Endothelial cell of umbilical vein (primary cell): Measurements from ENCODE around the gene FMNL3. TPM values are rescaled to one million over a fixed set of nuclear protein-coding genes. Genes with fewer than 3 reads are reported as not detected.

Experiments used
- BruUV-seq: library from RNA; stranded (reverse); fragments of 400-500 nt; replicated peaks from 2 replicates; lab custom pipeline; 2021; lab: Mats Ljungman, UMichigan
- CTCF ChIA-PET: fragments of 300-600, 350-600 bp; sonication (Branson Sonifier 250); formaldehyde crosslinking; loops from one replicate; lab custom pipeline; 2021; ENCODE audit warnings: antibody characterized with exemption, inconsistent platforms; lab: Charles Lee
- POLR2A ChIA-PET: fragments of 300-600, 350-600 bp; sonication (Branson Sonifier 250); formaldehyde crosslinking; loops from one replicate; lab custom pipeline; 2021; ENCODE audit warnings: antibody characterized with exemption, inconsistent platforms; lab: Charles Lee
- DNase-seq: peaks from one replicate; pipeline ENCODE4 v3.0.0-alpha.2; 2011; ENCODE audit warnings: low read depth, low spot score
- FAIRE-seq: peaks from 2 replicates; lab custom pipeline; 2011; peaks lifted over from hg19 to GRCh38; lab: Jason Lieb, UNC
- H2AFZ ChIP-seq: 2 replicates; pipeline ENCODE4 v1.6.0; 2012; ENCODE audit warnings: low read depth, low read length, control low read depth, inconsistent platforms
- H3K27ac ChIP-seq: 2 replicates; pipeline ENCODE4 v1.5.1; 2011; ENCODE audit warnings: low read depth, mild to moderate bottlenecking, control low read depth, low read length, moderate library complexity; ENCODE audit not compliant: insufficient read depth
- H3K27me3 ChIP-seq, 2 experiments: 2 replicates each; pipeline versions ENCODE4 v1.6.0 to v1.6.1; 2011; ENCODE audit warnings: low read length in 2 of 2, mixed read lengths in 1 of 2; ENCODE audit not compliant: control insufficient read depth in 2 of 2, insufficient read depth in 2 of 2
- H3K36me3 ChIP-seq, 2 experiments: 2 replicates in 1 of 2; 3 replicates in 1 of 2; pipeline ENCODE4 v1.5.1; 2011; ENCODE audit warnings: low read length in 2 of 2, mild to moderate bottlenecking in 1 of 2, moderate library complexity in 1 of 2; ENCODE audit not compliant: control insufficient read depth in 2 of 2, insufficient read depth in 2 of 2; ENCODE audit errors: extremely low read depth in 1 of 2
- H3K4me1 ChIP-seq: 3 replicates; pipeline ENCODE4 v1.5.1; 2011; ENCODE audit warnings: mild to moderate bottlenecking, low read length; ENCODE audit not compliant: control insufficient read depth, insufficient read depth; ENCODE audit errors: extremely low read depth
- H3K4me2 ChIP-seq: 2 replicates; pipeline ENCODE4 v1.6.1; 2011; ENCODE audit warnings: low read length, control low read depth, mixed read lengths; ENCODE audit not compliant: insufficient read depth
- H3K4me3 ChIP-seq, 3 experiments: fragments of 200-600 bp in 1 of 3; sonication (generic), shearing (Covaris generic) in 1 of 3; replicated peaks in 1 of 3; 2 replicates each; pipeline ENCODE4 v1.5.1; 2011 to 2016; ENCODE audit warnings: control low read depth in 3 of 3, low read length in 3 of 3, mild to moderate bottlenecking in 2 of 3, inconsistent platforms in 1 of 3, low read depth in 1 of 3, moderate library complexity in 1 of 3; ENCODE audit not compliant: insufficient read depth in 1 of 3
- H3K79me2 ChIP-seq: 2 replicates; pipeline ENCODE4 v1.6.0; 2012; ENCODE audit warnings: low read length, inconsistent platforms; ENCODE audit not compliant: control insufficient read depth, insufficient read depth
- H3K9ac ChIP-seq: replicated peaks from 2 replicates; pipeline ENCODE3; 2011; ENCODE audit warnings: low read length, control low read depth; ENCODE audit not compliant: insufficient read depth; ENCODE audit errors: extremely low read depth
- H3K9me1 ChIP-seq: replicated peaks from 3 replicates; pipeline ENCODE4 v1.6.0; 2011; ENCODE audit warnings: mild to moderate bottlenecking, low read length; ENCODE audit not compliant: control insufficient read depth, insufficient read depth; ENCODE audit errors: extremely low read depth
- H3K9me3 ChIP-seq: replicated peaks from 2 replicates; pipeline ENCODE4 v1.5.1; 2012; ENCODE audit warnings: low read length, inconsistent platforms; ENCODE audit not compliant: control insufficient read depth, insufficient read depth
- H4K20me1 ChIP-seq: replicated peaks from 2 replicates; pipeline ENCODE3; 2011; ENCODE audit warnings: mild to moderate bottlenecking, low read length; ENCODE audit not compliant: control insufficient read depth, insufficient read depth; ENCODE audit errors: extremely low read depth
- EZH2 ChIP-seq: IDR thresholded peaks from 2 replicates; pipeline ENCODE4 v1.6.1; 2012; ENCODE audit warnings: borderline replicate concordance, low read depth, mild to moderate bottlenecking, moderate library complexity, low read length, inconsistent platforms; ENCODE audit not compliant: severe bottlenecking
- FOS ChIP-seq: IDR thresholded peaks from 2 replicates; pipeline ENCODE4 v1.6.1; 2011; ENCODE audit warnings: mild to moderate bottlenecking, low read length, moderate library complexity, borderline replicate concordance; ENCODE audit not compliant: insufficient read depth
- GATA2 ChIP-seq: IDR thresholded peaks from 2 replicates; pipeline ENCODE4 v1.7.0; 2011; ENCODE audit warnings: low read depth, mild to moderate bottlenecking, moderate library complexity, mixed read lengths, low read length; ENCODE audit not compliant: insufficient read length, insufficient read depth
- JUN ChIP-seq: IDR thresholded peaks from 2 replicates; pipeline ENCODE4 v1.6.1; 2011; ENCODE audit warnings: borderline replicate concordance, low read depth; ENCODE audit not compliant: insufficient read length, insufficient read depth
- MYC ChIP-seq: IDR thresholded peaks from one replicate; pipeline ENCODE4 v1.6.1; 2011; ENCODE audit warnings: mild to moderate bottlenecking, low read depth, low read length
- POLR2A ChIP-seq: IDR thresholded peaks from 2 replicates; pipeline ENCODE4 v1.6.1; 2012; ENCODE audit warnings: low read depth, mild to moderate bottlenecking, control low read depth, low read length
- POLR2AphosphoS5 ChIP-seq: IDR thresholded peaks from 2 replicates; pipeline ENCODE4 v1.6.1; 2012; ENCODE audit warnings: low read depth, mild to moderate bottlenecking, control low read depth, low read length, moderate library complexity; ENCODE audit not compliant: insufficient read depth
- dilution Hi-C: fragments of 300-500 bp; cut with MboI; formaldehyde crosslinking; loops from one replicate; pipeline ENCODE4 v1.15.0; 2019; ENCODE audit warnings: low sequenced_read_pairs; ENCODE audit not compliant: extremely low pct_ligation_motif_present
- intact Hi-C: fragments of 100-400 bp; cut with micrococcal nuclease; formaldehyde crosslinking; loops from one replicate; pipeline ENCODE4 v1.10.0; 2022
- polyA plus RNA-seq, 4 experiments: library from polyadenylated mRNA; depleted of rRNA in 3 of 4; stranded (reverse) in 3 of 4; unstranded in 1 of 4; fragments of >200 nt; gene quantifications; 2 replicates each; pipeline versions ENCODE4 v1.2.1 to v1.2.3, GENCODE V29; 2011 to 2012; ENCODE audit warnings: missing spikeins in 1 of 4
- total RNA-seq: library from RNA; stranded (reverse); gene quantifications from 2 replicates; pipeline ENCODE4 v1.2.3, GENCODE V29; 2021
- TF ChIP-seq, protein P1 (sequence below), 2 donors: IDR thresholded peaks; 1 replicate in 1 of 2; 2 replicates in 1 of 2; pipeline ENCODE4 v1.5.1; 2011; ENCODE audit warnings: low read length in 2 of 2, mild to moderate bottlenecking in 2 of 2, moderate library complexity in 2 of 2, control low read depth in 1 of 2, inconsistent platforms in 1 of 2, low read depth in 1 of 2; ENCODE audit not compliant: insufficient read depth in 1 of 2; ENCODE audit errors: extremely low read depth in 1 of 2
- TF ChIP-seq, protein P2 (sequence below): IDR thresholded peaks from 2 replicates; pipeline ENCODE4 v1.6.1; 2011; ENCODE audit not compliant: insufficient read depth, insufficient read length

FMNL3 gene
- total and polyA plus RNA-seq, 2 donors (not counting 3 experiments of a cell fraction or from before 2014, with no cell fraction given), result 35.1 to 93.3 TPM

DNA sequence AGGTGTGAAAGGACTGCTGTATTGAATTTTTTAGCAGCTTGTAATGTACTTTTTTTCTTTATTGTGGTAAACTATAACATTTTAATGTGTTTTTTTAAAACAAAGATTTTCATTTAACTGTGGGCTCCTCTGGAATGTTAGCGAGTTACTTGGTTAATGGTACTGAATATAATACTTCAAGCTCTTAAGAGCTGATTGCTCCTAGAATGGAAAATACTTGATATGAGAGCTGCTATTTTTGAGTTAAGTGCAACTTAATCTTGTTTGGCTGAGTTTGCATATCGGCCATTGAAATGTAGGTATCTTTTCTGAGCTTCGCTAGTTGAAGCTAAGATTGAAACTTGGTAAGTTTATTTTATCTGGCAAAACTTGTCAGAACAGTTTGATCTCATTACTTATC, 41.6 kb upstream of the FMNL3 start:
- BruUV-seq, result no TSS peak
- TF ChIP-seq, protein P1, sequence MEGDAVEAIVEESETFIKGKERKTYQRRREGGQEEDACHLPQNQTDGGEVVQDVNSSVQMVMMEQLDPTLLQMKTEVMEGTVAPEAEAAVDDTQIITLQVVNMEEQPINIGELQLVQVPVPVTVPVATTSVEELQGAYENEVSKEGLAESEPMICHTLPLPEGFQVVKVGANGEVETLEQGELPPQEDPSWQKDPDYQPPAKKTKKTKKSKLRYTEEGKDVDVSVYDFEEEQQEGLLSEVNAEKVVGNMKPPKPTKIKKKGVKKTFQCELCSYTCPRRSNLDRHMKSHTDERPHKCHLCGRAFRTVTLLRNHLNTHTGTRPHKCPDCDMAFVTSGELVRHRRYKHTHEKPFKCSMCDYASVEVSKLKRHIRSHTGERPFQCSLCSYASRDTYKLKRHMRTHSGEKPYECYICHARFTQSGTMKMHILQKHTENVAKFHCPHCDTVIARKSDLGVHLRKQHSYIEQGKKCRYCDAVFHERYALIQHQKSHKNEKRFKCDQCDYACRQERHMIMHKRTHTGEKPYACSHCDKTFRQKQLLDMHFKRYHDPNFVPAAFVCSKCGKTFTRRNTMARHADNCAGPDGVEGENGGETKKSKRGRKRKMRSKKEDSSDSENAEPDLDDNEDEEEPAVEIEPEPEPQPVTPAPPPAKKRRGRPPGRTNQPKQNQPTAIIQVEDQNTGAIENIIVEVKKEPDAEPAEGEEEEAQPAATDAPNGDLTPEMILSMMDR (IDR thresholded peaks at IDR 0.05; ENCODE audit: extremely low read depth in 1 of 2, insufficient read depth in 1 of 2, low read depth in 1 of 2, low read length in 2 of 2), result no peak
- TF ChIP-seq, protein P2, sequence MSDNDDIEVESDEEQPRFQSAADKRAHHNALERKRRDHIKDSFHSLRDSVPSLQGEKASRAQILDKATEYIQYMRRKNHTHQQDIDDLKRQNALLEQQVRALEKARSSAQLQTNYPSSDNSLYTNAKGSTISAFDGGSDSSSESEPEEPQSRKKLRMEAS, result no peak
- no peak for TF ChIP-seq GATA2
- no peak for TF ChIP-seq EZH2
- TF ChIP-seq FOS, result no peak
- TF ChIP-seq POLR2A, result no peak
- TF ChIP-seq MYC, result no peak
- TF ChIP-seq POLR2AphosphoS5, result no peak
- no peak for TF ChIP-seq JUN
- Histone ChIP-seq H3K9me1 (no peaks in the 10 kb centered on the region), H3K27ac (no peak overlapping the region), H3K27me3 (no peaks in the 10 kb centered on the region), H4K20me1 (peaks cover 34% of the 10 kb centered on the region), H3K9me3 (no peaks in the 10 kb centered on the region), H3K36me3 (peaks cover 7 to 10% of the 10 kb centered on the region in 2 experiments), H2AFZ (no peak overlapping the region), H3K79me2 (peaks cover 99% of the 10 kb centered on the region), H3K4me1 (peaks cover 4% of the 10 kb centered on the region), H3K4me3 (no peak overlapping the region), H3K4me2 (no peak overlapping the region), H3K9ac (no peak overlapping the region)
- dilution Hi-C loops (no loop called here), intact Hi-C loops (loop anchor here (10.0 kb wide), 1 partner anchor 404 kb away; the partner anchor contains the start of gene DNAJC22)
- CTCF ChIA-PET, result interaction anchor here (1.1 to 2.2 kb wide), 4 partner anchors 14 to 103 kb away, joined by 4 to 6 read pairs (median 4); no protein-coding TSS in a partner anchor
- DNase-seq, result no peak
- FAIRE-seq, result no peak
- POLR2A ChIA-PET, result no interaction called here
